Ectodermal cell (in vitro differentiated cells): Measurements from ENCODE around the gene MRNIP.
A peak's percentile ranks its signal among the peaks of the same experiment; 100 is the strongest.

Source experiments
- H3K27ac ChIP-seq: 2 replicates; pipeline ENCODE4 v1.7.0; 2013; ENCODE audit warnings: mild to moderate bottlenecking, low read depth, low read length; ENCODE audit not compliant: insufficient read depth, poor library complexity, severe bottlenecking
- H3K27me3 ChIP-seq: 2 replicates; pipeline ENCODE4 v1.7.0; 2013; ENCODE audit warnings: mild to moderate bottlenecking, low read length; ENCODE audit not compliant: insufficient read depth, control insufficient read depth, poor library complexity, severe bottlenecking
- H3K36me3 ChIP-seq: one replicate; pipeline ENCODE4 v1.7.0; 2013; ENCODE audit warnings: low read length; ENCODE audit not compliant: control insufficient read depth, insufficient read depth
- H3K4me1 ChIP-seq: one replicate; pipeline ENCODE4 v1.7.0; 2013; ENCODE audit warnings: low read length; ENCODE audit not compliant: control insufficient read depth, insufficient read depth
- H3K4me3 ChIP-seq: 2 replicates; pipeline ENCODE4 v1.7.0; 2013; ENCODE audit warnings: low read depth, low read length, control low read depth; ENCODE audit not compliant: insufficient read depth
- H3K9me3 ChIP-seq: 2 replicates; pipeline ENCODE4 v1.7.0; 2013; ENCODE audit warnings: mild to moderate bottlenecking, low read length, moderate library complexity; ENCODE audit not compliant: control insufficient read depth
- WGBS, 2 experiments: methylation state at CpG; one replicate each; pipeline ENCODE4 v1.1.7; 2013; ENCODE audit warnings: missing lambda C conversion rate in 2 of 2; 5-methylcytosine and 5-hydroxymethylcytosine counted together

The MRNIP gene

DNA sequence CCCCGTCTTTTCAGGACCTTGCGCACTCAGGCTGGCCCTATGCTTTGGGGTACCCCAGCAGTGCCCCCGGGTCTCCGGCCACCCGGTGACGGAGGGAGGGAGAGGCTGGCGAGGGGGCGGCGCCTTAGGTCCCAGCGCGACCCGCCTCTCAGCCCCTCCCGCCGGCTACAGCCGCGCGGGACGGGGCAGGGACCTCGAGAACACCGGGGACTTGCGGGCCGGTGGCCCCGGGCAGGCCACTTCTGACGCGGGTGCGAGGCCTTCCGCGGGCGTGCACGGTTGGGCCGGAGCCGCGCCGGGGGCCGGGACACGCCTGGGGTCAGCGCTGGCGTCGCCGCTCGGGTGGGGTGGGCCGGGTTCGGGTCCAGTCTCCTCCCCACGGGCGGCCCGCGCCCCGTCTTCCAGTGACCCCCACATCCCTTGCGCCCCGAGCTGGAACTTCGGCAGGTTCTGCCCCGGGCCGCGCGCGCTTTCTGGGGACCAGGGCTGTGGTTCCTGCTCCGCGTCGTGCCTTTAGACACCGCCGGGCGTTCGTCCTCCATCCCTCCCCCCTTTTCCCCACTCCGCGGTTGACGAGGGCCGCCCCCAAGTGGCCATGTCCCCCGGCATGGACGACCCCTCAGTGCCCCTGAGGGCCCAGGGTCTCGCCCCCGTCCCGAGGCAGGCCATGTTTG is 41.7 kb downstream of the MRNIP start:
- Histone ChIP-seq H3K4me3 (peak overlapping the region; percentile 35), H3K27ac (no peak overlapping the region), H3K27me3 (peaks cover 35% of the 10 kb centered on the region), H3K36me3 (no peaks in the 10 kb centered on the region), H3K4me1 (peaks cover 17% of the 10 kb centered on the region), H3K9me3 (no peaks in the 10 kb centered on the region)
- 3 to 4% methylated on average over 72 of the region's 72 CpGs for WGBS, 2 experiments

DNA sequence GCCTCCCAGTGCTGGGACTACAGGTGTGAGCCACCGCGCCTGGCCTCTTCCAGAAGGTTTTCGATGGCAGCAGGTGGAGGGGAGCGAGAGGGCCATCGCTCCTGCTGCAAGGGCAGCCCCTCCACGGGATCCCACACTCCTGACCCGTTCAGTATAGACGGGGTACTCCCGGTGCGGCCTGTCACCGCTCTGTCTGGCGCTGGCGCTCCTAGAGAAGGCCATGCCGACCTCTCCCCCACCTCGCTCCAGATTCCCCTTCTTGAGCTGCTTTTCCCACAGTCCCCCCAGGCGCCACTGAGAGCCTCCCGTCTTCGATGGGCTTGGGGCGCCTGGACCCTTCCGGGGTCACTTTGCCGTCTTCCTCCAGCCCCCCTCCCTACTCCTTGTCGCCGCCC is 42.2 kb downstream of the MRNIP start:
- 65 to 69% methylated on average over 23 of the region's 23 CpGs for WGBS, 2 experiments
- H3K4me3 ChIP-seq = peak overlapping the region; percentile 35

DNA sequence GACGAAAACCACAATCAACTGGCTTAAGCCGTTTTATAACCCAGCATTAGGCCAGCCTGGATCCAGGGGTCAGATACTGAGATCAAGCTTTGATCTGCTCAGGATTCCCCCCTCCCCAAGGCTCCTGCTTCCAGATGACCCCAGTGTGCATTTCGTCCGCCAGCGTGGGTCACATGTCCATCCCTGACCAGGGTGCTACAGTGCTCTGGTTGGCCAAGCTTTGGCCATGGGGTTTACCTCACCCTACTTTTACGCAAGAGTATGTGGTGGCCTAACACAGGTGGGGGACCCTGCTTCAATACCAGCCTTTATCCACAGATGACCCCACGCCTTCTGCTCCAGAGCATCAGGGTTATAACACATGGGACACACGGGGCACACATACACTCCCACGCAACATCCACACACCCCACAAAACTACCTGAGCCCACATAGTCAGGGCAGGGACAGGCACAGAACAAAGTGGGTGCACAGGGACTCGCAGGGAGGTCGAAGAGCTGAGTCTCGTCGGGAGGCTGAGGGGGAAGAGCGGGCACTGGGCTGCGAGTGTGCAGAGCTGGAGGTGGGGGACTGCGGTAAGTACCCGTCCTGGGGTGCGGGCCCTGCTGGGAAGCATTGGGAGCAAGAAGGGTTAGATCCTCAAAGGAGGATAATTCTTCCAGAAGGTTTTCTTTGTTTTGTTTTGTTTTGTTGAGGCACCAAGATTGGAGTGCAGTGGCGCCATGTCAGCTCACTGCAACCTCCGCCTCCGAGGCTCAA is 42.9 kb downstream of the MRNIP start:
- 94 to 95% methylated on average over 21 of the region's 21 CpGs for WGBS, 2 experiments
- no peaks in the 10 kb centered on the region for H3K36me3 ChIP-seq
- no peaks in the 10 kb centered on the region for H3K9me3 ChIP-seq
- no peak overlapping the region for H3K4me3 ChIP-seq
- peaks cover 15% of the 10 kb centered on the region for H3K4me1 ChIP-seq
- H3K27me3 ChIP-seq = peaks cover 35% of the 10 kb centered on the region
- no peak overlapping the region for H3K27ac ChIP-seq

More for the DNA sequence above, 42.2 kb downstream of the MRNIP start:
- Histone ChIP-seq H3K36me3 (no peaks in the 10 kb centered on the region), H3K27me3 (peaks cover 35% of the 10 kb centered on the region), H3K4me1 (peaks cover 15% of the 10 kb centered on the region), H3K9me3 (no peaks in the 10 kb centered on the region), H3K27ac (no peak overlapping the region)

DNA sequence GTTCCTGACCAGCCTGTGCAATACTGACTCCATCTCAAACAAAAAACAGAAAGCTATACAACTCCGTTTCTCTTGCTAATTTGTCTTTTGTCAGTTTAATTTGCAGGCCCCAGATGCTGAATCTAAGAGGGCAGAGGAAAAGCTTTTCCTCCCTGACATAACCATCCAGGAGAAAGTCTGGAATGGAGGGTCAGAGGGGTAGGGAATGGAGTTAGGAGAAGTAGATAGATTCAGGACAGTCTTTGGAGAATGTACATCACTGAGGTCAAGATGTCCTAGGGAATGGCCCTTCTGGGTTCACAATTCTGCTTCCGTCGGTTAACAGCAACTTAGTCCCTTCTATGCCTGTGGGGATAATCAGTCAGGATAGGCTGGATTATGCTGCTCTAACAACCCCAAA is 44.5 kb downstream of the MRNIP start:
- WGBS, 2 experiments = 72 to 76% methylated on average over 3 of the region's 3 CpGs
- no peaks in the 10 kb centered on the region for H3K36me3 ChIP-seq
- H3K4me1 ChIP-seq = peaks cover 9% of the 10 kb centered on the region
- no peak overlapping the region for H3K4me3 ChIP-seq
- H3K27ac ChIP-seq = no peak overlapping the region
- H3K27me3 ChIP-seq = peaks cover 30% of the 10 kb centered on the region
- H3K9me3 ChIP-seq = no peaks in the 10 kb centered on the region

DNA sequence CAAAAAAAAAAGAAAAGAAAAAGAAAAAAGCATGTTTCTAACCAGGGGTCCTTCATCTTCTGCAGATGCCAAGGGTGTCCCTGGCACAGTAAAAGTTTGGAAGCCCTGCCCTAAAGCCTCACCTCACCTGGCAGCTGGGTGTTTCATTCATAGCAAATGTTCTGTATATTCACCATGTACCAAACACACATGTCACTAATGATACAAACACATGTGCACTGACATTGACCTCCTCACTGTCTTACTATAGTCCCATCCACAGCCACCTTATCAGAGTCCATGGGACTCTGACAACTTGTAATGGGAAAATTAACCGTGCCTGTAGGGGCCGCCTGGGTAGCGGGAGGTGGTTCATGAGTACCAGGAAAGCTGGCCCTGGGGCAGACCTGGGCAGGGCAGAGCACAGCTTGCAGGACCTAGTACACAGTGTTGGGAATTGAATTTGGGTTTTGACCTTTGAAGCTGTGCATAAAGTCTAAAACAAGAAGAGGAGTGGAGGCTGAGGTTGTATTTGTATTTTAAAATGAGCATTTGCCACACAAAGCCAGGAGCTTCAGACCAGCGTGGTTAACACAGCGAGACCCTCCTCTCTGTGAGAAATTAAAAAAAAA is 45.5 kb downstream of the MRNIP start:
- Histone ChIP-seq H3K9me3 (no peaks in the 10 kb centered on the region), H3K27ac (no peak overlapping the region), H3K27me3 (peaks cover 22% of the 10 kb centered on the region), H3K36me3 (no peaks in the 10 kb centered on the region), H3K4me1 (peaks cover under 1% of the 10 kb centered on the region), H3K4me3 (no peak overlapping the region)
- WGBS, 2 experiments = 75 to 94% methylated on average over 5 of the region's 5 CpGs

DNA sequence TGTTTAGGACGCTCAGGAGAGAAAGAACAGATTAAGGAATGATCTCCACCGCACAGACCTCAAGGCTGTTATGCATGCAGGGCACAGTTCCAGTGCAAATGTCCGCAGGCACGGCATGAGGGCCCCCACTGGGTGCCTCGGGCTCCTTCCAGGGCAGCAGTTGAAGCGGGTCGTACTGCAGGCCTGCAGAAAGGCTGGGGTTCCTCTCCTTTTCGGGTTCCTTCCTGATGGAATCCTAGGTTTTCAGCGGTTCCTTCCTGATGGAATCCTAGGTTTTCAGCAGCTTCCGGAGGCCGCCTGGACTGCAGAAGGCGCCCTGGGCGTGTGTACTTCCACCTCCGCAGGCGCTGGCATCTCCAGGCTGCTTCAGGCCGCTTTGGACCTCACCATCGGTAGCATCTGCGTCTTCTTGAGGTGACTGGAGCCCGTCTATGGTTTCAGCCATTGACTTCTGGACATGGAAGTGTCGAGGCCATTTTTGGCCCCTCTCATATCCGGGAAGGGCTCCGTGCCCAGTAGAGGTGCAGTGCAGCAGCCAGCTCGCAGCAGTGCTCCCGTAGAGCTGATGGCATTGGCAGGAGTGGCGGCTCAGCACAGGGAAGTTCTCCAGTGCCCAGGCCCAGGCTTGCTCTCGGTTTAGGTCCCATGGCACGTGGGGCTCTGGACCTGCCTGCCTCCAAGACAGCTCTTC is 46.3 kb downstream of the MRNIP start:
- WGBS, 2 experiments = 95 to 96% methylated on average over 27 of the region's 27 CpGs
- H3K27ac ChIP-seq = no peak overlapping the region
- peaks cover 14% of the 10 kb centered on the region for H3K27me3 ChIP-seq
- no peak overlapping the region for H3K4me3 ChIP-seq
- H3K9me3 ChIP-seq = no peaks in the 10 kb centered on the region
- no peaks in the 10 kb centered on the region for H3K4me1 ChIP-seq
- H3K36me3 ChIP-seq = no peaks in the 10 kb centered on the region

DNA sequence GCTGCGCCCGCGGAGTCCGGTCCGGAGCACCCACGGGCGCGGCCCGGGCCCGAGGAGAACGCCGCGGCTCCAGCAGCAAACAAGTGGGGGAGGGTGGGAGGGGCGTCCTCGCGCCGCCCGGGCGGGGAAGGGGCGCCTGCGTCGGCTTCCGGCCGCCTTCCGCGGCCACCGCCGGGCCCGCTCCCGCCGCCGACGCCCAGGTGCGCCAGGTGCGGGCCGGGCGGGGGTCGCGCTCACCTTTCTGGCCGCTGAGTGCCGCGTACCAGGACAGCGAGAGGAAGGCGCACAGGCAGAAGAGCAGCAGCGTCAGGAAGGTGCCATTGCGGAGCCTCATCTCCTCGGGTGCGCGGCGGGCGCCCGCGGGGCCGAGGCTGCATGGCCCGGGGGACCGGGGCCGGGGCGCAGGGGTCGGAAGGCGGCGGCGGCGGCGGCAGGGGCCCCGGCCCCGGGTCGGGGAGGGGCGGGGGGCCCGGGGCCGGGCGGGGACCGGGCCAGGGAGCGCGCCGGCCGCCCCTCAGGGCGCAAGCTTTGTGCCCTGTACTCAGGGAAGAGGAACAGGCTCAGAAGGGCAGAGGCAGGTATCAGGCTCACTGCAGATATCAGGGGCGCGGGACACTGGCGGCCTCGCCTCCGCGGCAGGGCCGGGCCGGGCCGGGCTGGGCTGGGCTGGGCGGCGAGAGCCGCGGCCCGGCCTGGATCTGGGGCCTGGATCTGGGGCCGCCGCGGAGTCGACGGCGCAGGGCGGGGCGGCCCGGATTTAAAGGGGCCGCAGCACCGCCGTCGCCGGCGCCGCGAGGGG is 52.2 kb downstream of the MRNIP start, which contains the start of gene MGAT4B:
Gene MGAT4B (minus strand): TSS at position 617 of the 799 bp plus-strand sequence. CDS start 283 bp downstream, at position 334.
- Histone ChIP-seq H3K9me3 (no peaks in the 10 kb centered on the region), H3K4me3 (peak within 1 kb of the TSS; percentile 72), H3K27me3 (no peaks in the 10 kb centered on the region), H3K36me3 (no peaks in the 10 kb centered on the region), H3K27ac (peak within 1 kb of the TSS; percentile 16), H3K4me1 (peaks cover 33% of the 10 kb centered on the region)
- 0% methylated on average over 108 of the region's 108 CpGs for WGBS, 2 experiments

DNA sequence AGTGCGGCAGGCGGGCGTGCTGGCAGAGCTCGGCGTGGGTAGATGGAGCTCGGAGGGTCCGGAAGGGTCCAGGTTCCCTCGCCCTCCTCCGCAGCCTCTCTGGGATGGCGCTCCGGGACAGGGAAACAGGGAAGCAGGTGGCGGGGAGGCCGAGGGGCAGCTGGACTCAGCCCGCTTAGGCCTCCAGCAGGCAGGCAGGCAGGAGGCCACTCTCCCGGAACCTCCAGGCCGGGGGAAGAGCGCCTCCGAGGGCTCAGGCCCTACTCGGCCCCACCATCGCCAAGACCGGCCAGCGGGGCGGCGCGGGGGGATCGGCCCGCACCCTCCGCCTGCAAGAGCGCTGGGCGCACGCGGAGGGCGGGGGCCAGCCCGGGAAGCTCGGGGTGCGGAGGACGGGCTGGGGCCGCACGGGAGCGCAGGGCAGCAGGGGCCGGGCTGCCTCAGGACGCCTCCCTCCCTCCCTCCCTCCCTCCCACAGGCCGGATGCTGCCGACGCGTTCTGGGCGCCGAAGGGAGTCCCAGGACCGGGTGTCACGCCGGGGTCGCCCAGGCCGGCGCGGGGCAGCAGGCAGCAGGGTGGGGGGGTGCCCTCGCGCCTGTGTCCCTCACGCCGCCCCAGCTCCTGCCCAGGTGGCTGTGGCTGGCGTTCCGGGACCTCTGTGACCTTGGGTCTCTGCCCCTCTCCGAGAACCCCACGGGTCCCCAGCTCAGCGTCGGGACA is 52.9 kb downstream of the MRNIP start:
- Histone ChIP-seq H3K27me3 (no peaks in the 10 kb centered on the region), H3K4me1 (peaks cover 33% of the 10 kb centered on the region), H3K4me3 (peak overlapping the region; percentile 72), H3K27ac (no peak overlapping the region), H3K36me3 (no peaks in the 10 kb centered on the region), H3K9me3 (no peaks in the 10 kb centered on the region)
- 6 to 8% methylated on average over 65 of the region's 65 CpGs for WGBS, 2 experiments

DNA sequence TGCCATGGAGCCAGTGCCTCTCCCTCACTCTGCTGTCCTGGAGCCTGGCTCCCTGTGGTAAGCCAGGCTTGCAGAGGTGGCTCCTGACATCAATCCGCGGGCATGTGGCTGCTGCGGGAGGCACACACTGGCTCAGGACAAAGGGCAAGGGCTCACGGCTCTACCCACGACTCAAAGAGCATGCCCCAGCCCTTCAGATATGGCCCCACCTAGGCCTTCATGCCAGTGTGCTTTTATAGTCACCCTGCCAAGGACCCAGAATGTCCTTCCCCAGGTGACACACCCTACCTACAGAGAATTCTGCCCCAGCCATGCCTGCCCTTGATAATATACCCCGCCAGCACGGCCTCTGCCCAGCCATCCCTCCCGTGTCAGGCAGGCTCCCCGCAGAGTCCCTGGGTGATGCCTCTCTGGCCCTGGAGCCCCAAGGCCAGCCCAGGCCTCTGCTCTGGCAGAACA is 53.5 kb downstream of the MRNIP start:
- WGBS, 2 experiments = 65 to 67% methylated on average over 9 of the region's 9 CpGs
- H3K27ac ChIP-seq = no peak overlapping the region

More for the DNA sequence above, 53.5 kb downstream of the MRNIP start:
- peaks cover 33% of the 10 kb centered on the region for H3K4me1 ChIP-seq
- H3K9me3 ChIP-seq = no peaks in the 10 kb centered on the region
- H3K4me3 ChIP-seq = peak overlapping the region; percentile 72
- peaks cover under 1% of the 10 kb centered on the region for H3K36me3 ChIP-seq
- no peaks in the 10 kb centered on the region for H3K27me3 ChIP-seq
